Measurements from ENCODE around the gene POU2F3. TPM values are rescaled to one million over a fixed set of nuclear protein-coding genes. Genes with fewer than 3 reads are reported as not detected.

Gene POU2F3
- total RNA-seq, 2 donors from 2014 or later = 1.5 to 6.1 TPM

DNA sequence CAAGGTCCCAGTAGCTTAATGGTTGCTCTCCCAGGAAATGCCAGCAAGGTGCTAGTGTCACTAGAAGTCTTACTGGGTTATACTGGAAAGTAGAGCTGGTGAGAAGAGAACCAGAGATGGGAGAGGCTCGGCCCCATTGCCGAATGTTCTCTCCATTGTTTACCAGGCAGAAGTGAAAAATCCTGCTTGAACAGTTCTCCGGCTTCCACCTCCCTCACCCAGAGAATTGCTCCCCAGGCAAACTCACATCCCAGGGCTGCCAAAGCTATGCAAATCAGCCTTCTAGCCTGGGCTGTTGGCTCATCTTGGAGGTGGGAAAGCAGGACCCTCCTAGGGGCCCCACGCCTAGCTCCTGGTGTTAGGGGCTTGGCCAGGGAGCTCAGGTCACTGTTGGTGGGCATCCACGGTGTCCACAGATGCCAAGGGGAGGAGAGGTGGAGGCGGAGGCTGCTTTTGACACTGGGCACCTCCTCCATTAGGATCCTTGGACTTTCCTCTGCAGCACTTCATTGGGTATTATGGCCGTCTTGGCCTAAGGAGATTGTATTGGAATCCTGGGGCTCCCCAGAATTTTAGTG, 20.1 kb downstream of the POU2F3 start:
- Histone ChIP-seq H3K36me3 (no peaks in the 10 kb centered on the region), H3K9me3 (no peaks in the 10 kb centered on the region), H3K27ac (no peak overlapping the region), H3K4me1 (replicated peaks) (no peaks in the 10 kb centered on the region), H3K4me3 (no peak overlapping the region), H3K27me3 (replicated peaks; ENCODE audit: insufficient read depth) (no peaks in the 10 kb centered on the region)
- TF ChIP-seq POLR2A (IDR thresholded peaks at IDR 0.05) (no peak), POLR2AphosphoS5 (IDR thresholded peaks at IDR 0.05) (no peak)
- TF ChIP-seq, protein P1, sequence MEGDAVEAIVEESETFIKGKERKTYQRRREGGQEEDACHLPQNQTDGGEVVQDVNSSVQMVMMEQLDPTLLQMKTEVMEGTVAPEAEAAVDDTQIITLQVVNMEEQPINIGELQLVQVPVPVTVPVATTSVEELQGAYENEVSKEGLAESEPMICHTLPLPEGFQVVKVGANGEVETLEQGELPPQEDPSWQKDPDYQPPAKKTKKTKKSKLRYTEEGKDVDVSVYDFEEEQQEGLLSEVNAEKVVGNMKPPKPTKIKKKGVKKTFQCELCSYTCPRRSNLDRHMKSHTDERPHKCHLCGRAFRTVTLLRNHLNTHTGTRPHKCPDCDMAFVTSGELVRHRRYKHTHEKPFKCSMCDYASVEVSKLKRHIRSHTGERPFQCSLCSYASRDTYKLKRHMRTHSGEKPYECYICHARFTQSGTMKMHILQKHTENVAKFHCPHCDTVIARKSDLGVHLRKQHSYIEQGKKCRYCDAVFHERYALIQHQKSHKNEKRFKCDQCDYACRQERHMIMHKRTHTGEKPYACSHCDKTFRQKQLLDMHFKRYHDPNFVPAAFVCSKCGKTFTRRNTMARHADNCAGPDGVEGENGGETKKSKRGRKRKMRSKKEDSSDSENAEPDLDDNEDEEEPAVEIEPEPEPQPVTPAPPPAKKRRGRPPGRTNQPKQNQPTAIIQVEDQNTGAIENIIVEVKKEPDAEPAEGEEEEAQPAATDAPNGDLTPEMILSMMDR (IDR thresholded peaks at IDR 0.05) = no peak
- intact Hi-C loops (cut with DNase I) = no loop called here
- WGBS = 71% methylated on average over 7 of the region's 7 CpGs
- DNase-seq (ENCODE audit: low spot score) = no peak

- no peak overlapping the region for H3K27ac ChIP-seq
- no peak for TF ChIP-seq POLR2AphosphoS5 (IDR thresholded peaks at IDR 0.05)
- no peak for TF ChIP-seq POLR2A (IDR thresholded peaks at IDR 0.05)
- TF ChIP-seq, protein P1 (IDR thresholded peaks at IDR 0.05) = no peak
- H3K27me3 ChIP-seq (replicated peaks; ENCODE audit: insufficient read depth) = no peaks in the 10 kb centered on the region
- intact Hi-C loops (cut with DNase I) = no loop called here
- no peak overlapping the region for H3K4me3 ChIP-seq
- WGBS = 96% methylated on average over 7 of the region's 7 CpGs
- H3K9me3 ChIP-seq = no peaks in the 10 kb centered on the region
- H3K4me1 ChIP-seq (replicated peaks) = no peaks in the 10 kb centered on the region
- no peaks in the 10 kb centered on the region for H3K36me3 ChIP-seq
- DNase-seq (ENCODE audit: low spot score) = no peak
Observed at GRCh38 chr11:120260616-120261015, 20.7 kb downstream of the POU2F3 start.

DNA sequence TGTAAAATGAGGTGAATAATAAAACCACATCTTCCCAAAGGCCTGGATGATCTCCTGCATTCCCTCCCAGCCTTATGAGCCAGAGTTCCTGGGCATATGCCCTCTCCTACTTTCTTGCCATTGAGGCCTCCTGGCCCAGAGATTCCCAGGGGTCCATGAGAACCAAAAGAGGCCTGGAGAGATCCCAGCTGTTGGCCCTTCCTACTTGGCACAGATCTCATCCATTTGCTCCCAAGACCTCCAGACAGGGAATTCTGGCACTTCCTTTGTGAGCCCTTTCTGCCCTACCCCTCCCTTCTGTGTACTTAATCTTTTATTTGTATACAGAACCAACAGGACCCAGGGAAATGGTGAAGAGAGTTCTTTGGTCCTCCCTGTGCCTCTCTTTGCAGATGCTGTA, 21.4 kb downstream of the POU2F3 start:
- no peak for DNase-seq (ENCODE audit: low spot score)
- Histone ChIP-seq H3K9me3 (no peaks in the 10 kb centered on the region), H3K4me1 (replicated peaks) (no peaks in the 10 kb centered on the region), H3K27ac (no peak overlapping the region), H3K36me3 (no peaks in the 10 kb centered on the region), H3K4me3 (no peak overlapping the region), H3K27me3 (replicated peaks; ENCODE audit: insufficient read depth) (no peaks in the 10 kb centered on the region)
- TF ChIP-seq, protein P1 (IDR thresholded peaks at IDR 0.05) = no peak
- TF ChIP-seq POLR2A (IDR thresholded peaks at IDR 0.05) (no peak), POLR2AphosphoS5 (IDR thresholded peaks at IDR 0.05) (no peak)
- intact Hi-C loops (cut with DNase I) = no loop called here

- TF ChIP-seq POLR2AphosphoS5 (IDR thresholded peaks at IDR 0.05) = no peak
- TF ChIP-seq, protein P1 (IDR thresholded peaks at IDR 0.05) = no peak
- Histone ChIP-seq H3K4me1 (replicated peaks) (no peaks in the 10 kb centered on the region), H3K27me3 (replicated peaks; ENCODE audit: insufficient read depth) (no peaks in the 10 kb centered on the region), H3K9me3 (no peaks in the 10 kb centered on the region), H3K4me3 (no peak overlapping the region), H3K27ac (no peak overlapping the region), H3K36me3 (no peaks in the 10 kb centered on the region)
- DNase-seq (ENCODE audit: low spot score) = no peak
- intact Hi-C loops (cut with DNase I) = no loop called here
- WGBS = 92% methylated on average over 3 of the region's 3 CpGs
Observed at GRCh38 chr11:120261931-120262330, 22.0 kb downstream of the POU2F3 start.

- Histone ChIP-seq H3K36me3 (no peaks in the 10 kb centered on the region), H3K4me1 (replicated peaks) (no peaks in the 10 kb centered on the region), H3K27ac (no peak overlapping the region), H3K27me3 (replicated peaks; ENCODE audit: insufficient read depth) (no peaks in the 10 kb centered on the region), H3K4me3 (no peak overlapping the region), H3K9me3 (no peaks in the 10 kb centered on the region)
- 95% methylated on average over 2 of the region's 2 CpGs for WGBS
- TF ChIP-seq POLR2A (IDR thresholded peaks at IDR 0.05) = no peak
- TF ChIP-seq, protein P1 (IDR thresholded peaks at IDR 0.05) = no peak
- TF ChIP-seq POLR2AphosphoS5 (IDR thresholded peaks at IDR 0.05) = no peak
- intact Hi-C loops (cut with DNase I) = no loop called here
- no peak for DNase-seq (ENCODE audit: low spot score)
Observed at GRCh38 chr11:120267319-120267718, 27.4 kb downstream of the POU2F3 start.
